HTR-8/SVneo (cell line): ENCODE measurements around the gene HIP1R.
"Not testable (repeated sequence)": the region's sequence is repeated elsewhere in the genome, so short reads cannot be mapped to it uniquely, and the experiment has no call there.

Experiments used
- DNase-seq: peaks from one replicate; pipeline ENCODE4 v3.0.0; 2011; ENCODE audit warnings: low spot score, mixed read lengths; ENCODE audit not compliant: insufficient read length
- FAIRE-seq: peaks from 2 replicates; lab custom pipeline; 2011; peaks lifted over from hg19 to GRCh38; lab: Jason Lieb, UNC

HIP1R gene

GRCh38 chr12:122870867-122871664 lies 35.8 kb downstream of the HIP1R start:
- no peak for FAIRE-seq

GRCh38 chr12:122871851-122872780 lies 36.9 kb downstream of the HIP1R start:
- FAIRE-seq = no peak

More at GRCh38 chr12:122870867-122871664, 35.8 kb downstream of the HIP1R start:
- DNase-seq = no peak

GRCh38 chr12:122872815-122873361 lies 37.6 kb downstream of the HIP1R start:
- FAIRE-seq (no peak), DNase-seq (no peak)

More at GRCh38 chr12:122871851-122872780, 36.9 kb downstream of the HIP1R start:
- DNase-seq = no peak

- FAIRE-seq (no peak), DNase-seq (no peak)
Measured at GRCh38 chr12:122873540-122873939, 38.3 kb downstream of the HIP1R start.

GRCh38 chr12:122874081-122874480 lies 38.8 kb downstream of the HIP1R start:
- DNase-seq (no peak), FAIRE-seq (no peak)

- no peak for FAIRE-seq
- no peak for DNase-seq
Measured at GRCh38 chr12:122875590-122876220, 40.4 kb downstream of the HIP1R start.

GRCh38 chr12:122876281-122876680 lies 41.0 kb downstream of the HIP1R start:
- not testable (repeated sequence) for DNase-seq, FAIRE-seq

GRCh38 chr12:122876731-122877130 lies 41.5 kb downstream of the HIP1R start:
- DNase-seq (no peak), FAIRE-seq (no peak)

GRCh38 chr12:122878780-122879612 lies 43.7 kb downstream of the HIP1R start:
- DNase-seq (no peak), FAIRE-seq (no peak)

GRCh38 chr12:122880155-122880667 lies 45.0 kb downstream of the HIP1R start:
- no peak for FAIRE-seq
- no peak for DNase-seq

- DNase-seq (no peak), FAIRE-seq (no peak)
Measured at GRCh38 chr12:122880668-122881067, 45.4 kb downstream of the HIP1R start.

- FAIRE-seq = no peak
- DNase-seq = no peak
Measured at GRCh38 chr12:122882908-122883558, 47.8 kb downstream of the HIP1R start.

- DNase-seq = no peak
- FAIRE-seq = no peak
Measured at GRCh38 chr12:122884091-122884826, 49.0 kb downstream of the HIP1R start.

- DNase-seq (no peak), FAIRE-seq (no peak)
Measured at GRCh38 chr12:122884860-122885259, 49.6 kb downstream of the HIP1R start.

GRCh38 chr12:122886161-122886560 lies 50.9 kb downstream of the HIP1R start:
- FAIRE-seq (no peak), DNase-seq (no peak)

GRCh38 chr12:122886851-122887818 lies 51.9 kb downstream of the HIP1R start:
- no peak for FAIRE-seq
- peak; percentile 60 for DNase-seq

- FAIRE-seq (no peak), DNase-seq (no peak)
Measured at GRCh38 chr12:122887819-122888212, 52.6 kb downstream of the HIP1R start.
